ENCODE measurements around the gene SIX4.

GRCh38 chr14:60760644-60761364, 36.7 kb upstream of the SIX4 start:
- TF ChIP-seq, protein P1, sequence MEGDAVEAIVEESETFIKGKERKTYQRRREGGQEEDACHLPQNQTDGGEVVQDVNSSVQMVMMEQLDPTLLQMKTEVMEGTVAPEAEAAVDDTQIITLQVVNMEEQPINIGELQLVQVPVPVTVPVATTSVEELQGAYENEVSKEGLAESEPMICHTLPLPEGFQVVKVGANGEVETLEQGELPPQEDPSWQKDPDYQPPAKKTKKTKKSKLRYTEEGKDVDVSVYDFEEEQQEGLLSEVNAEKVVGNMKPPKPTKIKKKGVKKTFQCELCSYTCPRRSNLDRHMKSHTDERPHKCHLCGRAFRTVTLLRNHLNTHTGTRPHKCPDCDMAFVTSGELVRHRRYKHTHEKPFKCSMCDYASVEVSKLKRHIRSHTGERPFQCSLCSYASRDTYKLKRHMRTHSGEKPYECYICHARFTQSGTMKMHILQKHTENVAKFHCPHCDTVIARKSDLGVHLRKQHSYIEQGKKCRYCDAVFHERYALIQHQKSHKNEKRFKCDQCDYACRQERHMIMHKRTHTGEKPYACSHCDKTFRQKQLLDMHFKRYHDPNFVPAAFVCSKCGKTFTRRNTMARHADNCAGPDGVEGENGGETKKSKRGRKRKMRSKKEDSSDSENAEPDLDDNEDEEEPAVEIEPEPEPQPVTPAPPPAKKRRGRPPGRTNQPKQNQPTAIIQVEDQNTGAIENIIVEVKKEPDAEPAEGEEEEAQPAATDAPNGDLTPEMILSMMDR (IDR thresholded peaks at IDR 0.05; ENCODE audit: low read depth, low read length) = no peak
- no peak for TF ChIP-seq EZH2phosphoT487 (IDR thresholded peaks at IDR 0.05; ENCODE audit: low read depth)

Measured in OCI-LY3 (cell line).